ENCODE data around the gene IGFBP2. TPM values are rescaled to one million over a fixed set of nuclear protein-coding genes. Genes with fewer than 3 reads are reported as not detected.

Gene IGFBP2
- total and polyA plus RNA-seq, 9 of the 15 experiments (the other 6 are each of a cell fraction or from before 2014, with no cell fraction given), result 0.93 TPM; not detected in 8

- TF ChIP-seq KLF1 (tag; IDR thresholded peaks at IDR 0.05) (no peak), MIER1 (IDR thresholded peaks at IDR 0.05; ENCODE audit: low read depth) (no peak), HOMEZ (CRISPR knock-in tag; IDR thresholded peaks at IDR 0.05) (no peak), USF2 (CRISPR knock-in tag; IDR thresholded peaks at IDR 0.05) (no peak), POLR2A (conservative IDR thresholded peaks at IDR 0.05) (no peak), GTF2B (IDR thresholded peaks at IDR 0.05; ENCODE audit: extremely low read depth, insufficient read length) (no peak), GATAD2B (IDR thresholded peaks at IDR 0.05; ENCODE audit: borderline replicate concordance) (no peak)
Measured at GRCh38 chr2:216657980-216658379, 24.8 kb downstream of the IGFBP2 start (continued).

GRCh38 chr2:216658757-216659156 is 25.5 kb downstream of the IGFBP2 start:
- H3K9me3 ChIP-seq (replicated peaks; ENCODE audit: control insufficient read depth, insufficient read depth, low read depth, low read length), result no peaks in the 10 kb centered on the region
- H3K9me1 ChIP-seq (ENCODE audit: control insufficient read depth, insufficient read depth, low read length), result no peaks in the 10 kb centered on the region
- H4K20me1 ChIP-seq (replicated peaks; ENCODE audit: control insufficient read depth, insufficient read depth, low read length), result no peaks in the 10 kb centered on the region; the same call in 1 of the 2 replicates
- ChIA-PET POLR2A (interaction anchor here (0.6 to 1.7 kb wide), 2 partner anchors 11 to 135 kb away, joined by 4 to 6 read pairs; no protein-coding TSS in a partner anchor), CTCF (ENCODE audit: low intra/inter-chr PET ratio) (no interaction called here)
- H3K79me2 ChIP-seq (ENCODE audit: control insufficient read depth, insufficient read depth, low read length), result no peaks in the 10 kb centered on the region
- H2AFZ ChIP-seq (ENCODE audit: low read depth, low read length), result no peak overlapping the region
- WGBS (ENCODE audit: insufficient coverage, low coverage, missing lambda C conversion rate), result 0% methylated on average over 6 of the region's 6 CpGs
- FAIRE-seq (no peak), DNase-seq (ENCODE audit: extremely low read depth in 1 of 4, low spot score in 3 of 4) (no peak), ATAC-seq (no peak)
- no peaks in the 10 kb centered on the region for H3K36me3 ChIP-seq (ENCODE audit: control insufficient read depth, insufficient read depth, low read length)
- no TSS peak for BruUV-seq (replicated peaks)
- no peak overlapping the region for H3K4me3 ChIP-seq
- intact Hi-C loops (cut with micrococcal nuclease) (no loop called here), in situ Hi-C loops (cut with MboI) (loop anchor here (25.0 kb wide), 1 partner anchor 446 kb away; no protein-coding TSS in a partner anchor)
- H3K4me2 ChIP-seq (ENCODE audit: insufficient read depth, low read length), result no peak overlapping the region
- H3K9ac ChIP-seq (ENCODE audit: insufficient read depth in 1 of 2, low read depth in 2 of 2, low read length in 2 of 2), result no peak overlapping the region
- H3K27me3 ChIP-seq (ENCODE audit: control insufficient read depth in 2 of 2, insufficient read depth in 2 of 2, low read length in 2 of 2), result peaks cover 3 to 54% of the 10 kb centered on the region in 2 experiments; a peak in 4 of 5 replicates
- H3K4me1 ChIP-seq (replicated peaks in 1 of 2; ENCODE audit: control insufficient read depth in 2 of 2, insufficient read depth in 2 of 2, low read length in 2 of 2), result peaks cover 0 to 6% of the 10 kb centered on the region in 2 experiments; a peak in 2 of 5 replicates
- H3K27ac ChIP-seq (ENCODE audit: extremely low read depth, low read depth, low read length), result no peak overlapping the region
- TF ChIP-seq FOXA1 (IDR thresholded peaks at IDR 0.05; ENCODE audit: borderline replicate concordance), result no peak
- no peak for TF ChIP-seq RREB1 (CRISPR knock-in tag; IDR thresholded peaks at IDR 0.05)
- TF ChIP-seq HIVEP1 (CRISPR knock-in tag; IDR thresholded peaks at IDR 0.05), result no peak
- no peak for TF ChIP-seq MLLT1 (IDR thresholded peaks at IDR 0.05)
- TF ChIP-seq MCM5 (IDR thresholded peaks at IDR 0.05; ENCODE audit: low read depth), result no peak
